ENCODE results near the gene MUC5B.

GRCh38 chr11:1209371-1210057 is 13.4 kb upstream of the MUC5B start:
- TF ChIP-seq POLR2A (IDR thresholded peaks at IDR 0.05): no peak
- TF ChIP-seq, protein P1, sequence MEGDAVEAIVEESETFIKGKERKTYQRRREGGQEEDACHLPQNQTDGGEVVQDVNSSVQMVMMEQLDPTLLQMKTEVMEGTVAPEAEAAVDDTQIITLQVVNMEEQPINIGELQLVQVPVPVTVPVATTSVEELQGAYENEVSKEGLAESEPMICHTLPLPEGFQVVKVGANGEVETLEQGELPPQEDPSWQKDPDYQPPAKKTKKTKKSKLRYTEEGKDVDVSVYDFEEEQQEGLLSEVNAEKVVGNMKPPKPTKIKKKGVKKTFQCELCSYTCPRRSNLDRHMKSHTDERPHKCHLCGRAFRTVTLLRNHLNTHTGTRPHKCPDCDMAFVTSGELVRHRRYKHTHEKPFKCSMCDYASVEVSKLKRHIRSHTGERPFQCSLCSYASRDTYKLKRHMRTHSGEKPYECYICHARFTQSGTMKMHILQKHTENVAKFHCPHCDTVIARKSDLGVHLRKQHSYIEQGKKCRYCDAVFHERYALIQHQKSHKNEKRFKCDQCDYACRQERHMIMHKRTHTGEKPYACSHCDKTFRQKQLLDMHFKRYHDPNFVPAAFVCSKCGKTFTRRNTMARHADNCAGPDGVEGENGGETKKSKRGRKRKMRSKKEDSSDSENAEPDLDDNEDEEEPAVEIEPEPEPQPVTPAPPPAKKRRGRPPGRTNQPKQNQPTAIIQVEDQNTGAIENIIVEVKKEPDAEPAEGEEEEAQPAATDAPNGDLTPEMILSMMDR (IDR thresholded peaks at IDR 0.05): no peak
